SH-SY5Y (cell line): ENCODE measurements around the gene ADA.

ENCODE experiments used
- GATA2 ChIP-seq: IDR thresholded peaks from 2 replicates; pipeline ENCODE4 v1.6.1; 2011; ENCODE audit warnings: mild to moderate bottlenecking, low read depth, low read length
- GATA3 ChIP-seq: IDR thresholded peaks from 2 replicates; pipeline ENCODE4 v1.6.1; 2011; ENCODE audit warnings: low read depth, mild to moderate bottlenecking, low read length, moderate library complexity

DNA sequence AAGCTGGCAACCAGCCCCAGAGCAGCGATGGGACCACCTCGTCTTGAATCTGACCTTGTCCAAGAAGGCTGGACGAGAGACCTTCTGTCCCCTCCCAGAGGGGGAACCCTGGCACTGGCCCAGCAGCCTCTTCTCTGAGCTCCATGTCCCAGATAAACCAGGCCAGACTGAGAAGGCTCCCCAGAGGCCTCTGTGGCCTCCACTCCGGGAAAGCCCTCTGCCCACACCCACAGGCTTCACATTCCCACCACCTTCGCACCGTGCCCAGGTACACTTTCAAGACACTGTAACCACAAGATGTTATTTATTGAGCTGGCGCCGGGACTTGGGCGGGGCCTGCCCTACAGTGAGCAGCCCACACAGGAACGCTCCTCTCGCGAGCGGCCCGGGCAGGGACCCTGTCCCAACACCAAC is 33.2 kb downstream of the ADA start:
- TF ChIP-seq GATA2 (no peak), GATA3 (no peak)
